ENCODE results near the gene TSHZ2.

GRCh38 chr20:53419693-53420460 lies 447.7 kb downstream of the TSHZ2 start:
- TF ChIP-seq CTCF (IDR thresholded peaks at IDR 0.05), result no peak
- no peak for TF ChIP-seq POLR2A (IDR thresholded peaks at IDR 0.05)
